HG03135 (cell line): ENCODE results near the gene CLTCL1.
"Not testable (repeated sequence)": the region's sequence is repeated elsewhere in the genome, so short reads cannot be mapped to it uniquely, and the experiment has no call there.

ENCODE experiments used
- ATAC-seq: cut with Tn5 transposase; IDR thresholded peaks from one replicate; pipeline ENCODE4 v1.9.1; 2021; ENCODE audit warnings: mild to moderate bottlenecking, moderate library complexity; ENCODE audit not compliant: unreplicated experiment

CLTCL1 gene

GRCh38 chr22:19291580-19292457 is at the start of gene CLTCL1:
Gene CLTCL1, minus strand, starts transcription at chr22:19291719. Its CDS starts 78 bp downstream, at chr22:19291641.
- peak; percentile 59 for ATAC-seq

- ATAC-seq, result no peak
These were observed 45.6 kb upstream of the CLTCL1 start for GRCh38 chr22:19337137-19337536.

- no peak for ATAC-seq
These were observed 44.9 kb upstream of the CLTCL1 start for GRCh38 chr22:19336133-19337075.

DNA sequence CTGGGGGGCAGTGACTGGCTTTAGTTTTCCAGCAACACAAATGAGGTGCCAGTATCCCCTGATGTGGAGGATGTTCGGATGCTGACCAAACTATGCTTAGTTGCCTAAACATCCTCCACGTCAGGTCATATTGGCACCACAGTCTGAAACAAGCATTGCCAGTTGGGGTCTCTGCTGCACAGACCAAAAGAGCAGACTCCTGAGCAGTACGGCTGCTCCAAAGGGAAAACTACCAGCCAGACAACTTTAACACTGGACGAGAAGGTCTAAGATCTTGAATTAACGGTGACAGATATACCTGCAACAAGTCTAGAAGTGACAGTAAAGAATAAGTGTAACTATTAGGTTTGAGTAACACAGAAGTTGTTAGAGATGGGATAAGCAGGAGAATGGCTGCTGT is 40.5 kb upstream of the CLTCL1 start:
- no peak for ATAC-seq

GRCh38 chr22:19331474-19331873 is 40.0 kb upstream of the CLTCL1 start:
- no peak for ATAC-seq

GRCh38 chr22:19330865-19331418 is 39.4 kb upstream of the CLTCL1 start:
- no peak for ATAC-seq

GRCh38 chr22:19330205-19330604 is 38.7 kb upstream of the CLTCL1 start:
- not testable (repeated sequence) for ATAC-seq

GRCh38 chr22:19329454-19329853 is 37.9 kb upstream of the CLTCL1 start:
- no peak for ATAC-seq

- no peak for ATAC-seq
These were observed 33.9 kb upstream of the CLTCL1 start for GRCh38 chr22:19325296-19325948.

DNA sequence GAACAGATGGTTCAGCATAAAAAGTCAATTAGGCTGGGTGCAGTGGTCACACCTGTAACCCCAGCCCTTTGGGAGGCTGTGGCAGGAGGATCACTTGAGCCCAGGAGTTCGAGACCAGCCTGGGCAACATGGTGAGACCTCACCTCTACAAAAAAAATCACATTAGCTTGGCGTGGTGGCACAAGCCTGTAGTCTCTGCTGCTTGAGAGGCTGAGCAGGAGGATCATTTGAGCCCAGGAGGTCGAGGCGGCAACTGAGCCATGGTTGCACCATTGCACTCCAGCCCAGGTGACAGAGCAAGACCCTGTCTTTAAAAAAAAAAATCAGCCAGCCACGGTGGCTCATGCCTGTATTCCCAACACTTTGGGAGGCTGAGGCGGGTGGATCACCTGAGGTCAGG is 31.9 kb upstream of the CLTCL1 start:
- not testable (repeated sequence) for ATAC-seq

- no peak for ATAC-seq
These were observed 30.2 kb upstream of the CLTCL1 start for GRCh38 chr22:19321757-19322156.

- ATAC-seq, result not testable (repeated sequence)
These were observed 28.6 kb upstream of the CLTCL1 start for GRCh38 chr22:19320136-19320535.

GRCh38 chr22:19319281-19319680 is 27.8 kb upstream of the CLTCL1 start:
- no peak for ATAC-seq

GRCh38 chr22:19317865-19318264 is 26.3 kb upstream of the CLTCL1 start:
- no peak for ATAC-seq

DNA sequence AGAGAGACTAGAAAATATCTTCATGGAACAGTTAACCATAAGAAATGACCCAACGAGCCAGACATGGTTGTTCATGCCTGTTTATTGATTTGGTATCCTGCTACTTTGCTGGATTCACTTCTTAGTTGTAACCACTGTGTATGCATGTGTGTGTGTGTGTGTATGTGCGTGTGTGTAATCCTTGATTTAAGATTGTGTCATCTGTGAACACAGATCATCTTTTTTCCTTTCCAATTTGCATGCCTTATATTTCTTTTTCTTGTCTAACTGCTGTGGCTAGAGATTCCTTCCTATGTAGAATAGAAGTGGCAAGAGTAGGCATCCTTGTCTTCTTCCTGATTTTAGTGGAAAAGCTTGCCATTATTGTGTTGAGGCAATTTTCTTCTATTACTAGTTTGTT is 16.4 kb upstream of the CLTCL1 start:
- no peak for ATAC-seq

- not testable (repeated sequence) for ATAC-seq
These were observed 15.0 kb upstream of the CLTCL1 start for GRCh38 chr22:19306535-19306934.

DNA sequence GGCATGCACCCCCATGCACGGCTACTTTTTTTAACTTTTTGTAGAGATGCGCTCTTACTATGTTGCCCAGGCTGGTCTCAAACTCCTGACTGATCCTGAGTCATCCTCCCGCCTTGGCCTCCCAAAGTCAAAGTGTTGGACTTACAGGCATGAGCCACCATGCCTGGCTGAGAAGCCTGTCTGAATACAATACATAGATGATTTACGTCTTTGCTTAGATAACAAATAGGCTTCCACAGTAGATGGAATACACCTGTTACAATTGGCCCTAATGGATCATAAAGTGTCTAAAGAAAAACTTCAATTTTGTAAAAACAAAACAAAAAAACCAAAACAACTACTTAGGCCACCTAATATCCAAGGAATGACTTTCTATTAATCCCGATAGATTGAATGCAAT is 13.0 kb upstream of the CLTCL1 start:
- ATAC-seq, result no peak

DNA sequence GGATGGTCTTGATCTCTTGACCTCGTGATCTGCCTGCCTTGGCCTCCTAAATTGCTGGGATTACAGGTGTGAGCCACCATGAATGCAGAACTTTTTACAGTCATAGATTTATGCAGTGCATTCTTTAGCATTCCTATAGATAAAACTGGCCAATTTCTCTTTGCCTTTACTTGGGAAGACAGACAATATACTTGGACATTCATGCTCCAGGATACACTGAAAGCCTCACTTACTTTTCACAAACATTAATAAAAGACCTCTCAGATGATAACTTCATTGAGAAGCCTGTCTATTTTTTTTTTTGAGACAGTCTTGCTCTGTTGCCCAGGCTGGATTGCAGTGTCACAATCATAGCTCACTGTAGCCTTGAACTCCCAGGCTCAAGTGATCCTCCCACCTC is 12.3 kb upstream of the CLTCL1 start:
- ATAC-seq, result no peak

- ATAC-seq, result no peak
These were observed 4.2 kb upstream of the CLTCL1 start for GRCh38 chr22:19295733-19296132.

DNA sequence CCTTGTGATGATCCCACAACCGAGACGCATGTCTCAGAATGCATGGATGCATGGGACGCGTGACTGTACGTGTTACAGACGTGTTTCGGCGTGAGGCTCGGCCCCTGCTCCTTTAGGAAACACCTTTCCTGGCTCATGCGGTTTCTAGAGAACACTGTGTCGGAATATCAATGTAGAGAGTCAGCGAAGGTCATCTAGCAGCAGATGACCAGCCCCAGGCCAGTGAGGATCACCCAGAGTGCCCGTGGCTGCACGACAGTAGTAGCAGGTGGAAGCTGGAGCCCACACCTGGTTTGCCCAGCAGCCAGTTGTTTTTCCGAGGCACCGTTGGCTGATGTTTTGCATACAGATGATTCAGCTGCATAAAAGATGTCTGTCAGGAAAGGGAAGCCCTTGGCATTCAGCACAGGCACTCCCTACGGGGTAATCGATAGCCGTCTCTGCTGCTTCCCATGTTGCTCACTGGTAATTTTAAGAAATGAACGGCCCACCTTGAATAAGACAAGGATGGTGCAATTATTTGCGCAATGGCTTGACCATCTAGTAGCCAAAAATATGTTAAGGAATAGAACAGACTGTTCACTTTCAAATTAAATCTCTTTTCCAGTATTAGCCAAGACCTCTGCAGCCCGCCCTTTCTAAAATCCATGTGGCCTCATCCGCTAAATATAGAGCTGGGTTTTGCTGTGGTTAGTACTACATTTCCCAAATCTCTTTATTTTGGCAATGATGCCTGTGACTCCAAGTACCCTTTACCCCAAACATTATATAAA is 1.1 kb upstream of the CLTCL1 start:
- ATAC-seq, result no peak
